HUES48 (cell line): ENCODE measurements around the gene GSTP1.
"Not testable (repeated sequence)": the region's sequence is repeated elsewhere in the genome, so short reads cannot be mapped to it uniquely, and the experiment has no call there.

Experiments
- H3K27ac ChIP-seq: one replicate; pipeline ENCODE4 v1.7.0; 2013; ENCODE audit warnings: low read depth, low read length, inconsistent platforms
- H3K27me3 ChIP-seq: 2 replicates; pipeline ENCODE4 v1.6.1; 2013; ENCODE audit warnings: mild to moderate bottlenecking, low read length; ENCODE audit not compliant: control insufficient read depth, insufficient read depth
- H3K36me3 ChIP-seq: 2 replicates; pipeline ENCODE4 v1.6.1; 2013; ENCODE audit warnings: low read length; ENCODE audit not compliant: control insufficient read depth, insufficient read depth
- H3K4me1 ChIP-seq: 2 replicates; pipeline ENCODE4 v1.6.1; 2013; ENCODE audit warnings: mild to moderate bottlenecking, low read length; ENCODE audit not compliant: control insufficient read depth, insufficient read depth
- H3K4me3 ChIP-seq: 2 replicates; pipeline ENCODE4 v1.5.1; 2013; ENCODE audit warnings: mild to moderate bottlenecking, low read depth, low read length
- H3K9ac ChIP-seq: 2 replicates; pipeline ENCODE4 v1.6.1; 2013; ENCODE audit warnings: mild to moderate bottlenecking, low read depth, low read length, moderate library complexity
- H3K9me3 ChIP-seq: 2 replicates; pipeline ENCODE4 v1.6.1; 2013; ENCODE audit warnings: low read length; ENCODE audit not compliant: control insufficient read depth, insufficient read depth

The GSTP1 gene

DNA sequence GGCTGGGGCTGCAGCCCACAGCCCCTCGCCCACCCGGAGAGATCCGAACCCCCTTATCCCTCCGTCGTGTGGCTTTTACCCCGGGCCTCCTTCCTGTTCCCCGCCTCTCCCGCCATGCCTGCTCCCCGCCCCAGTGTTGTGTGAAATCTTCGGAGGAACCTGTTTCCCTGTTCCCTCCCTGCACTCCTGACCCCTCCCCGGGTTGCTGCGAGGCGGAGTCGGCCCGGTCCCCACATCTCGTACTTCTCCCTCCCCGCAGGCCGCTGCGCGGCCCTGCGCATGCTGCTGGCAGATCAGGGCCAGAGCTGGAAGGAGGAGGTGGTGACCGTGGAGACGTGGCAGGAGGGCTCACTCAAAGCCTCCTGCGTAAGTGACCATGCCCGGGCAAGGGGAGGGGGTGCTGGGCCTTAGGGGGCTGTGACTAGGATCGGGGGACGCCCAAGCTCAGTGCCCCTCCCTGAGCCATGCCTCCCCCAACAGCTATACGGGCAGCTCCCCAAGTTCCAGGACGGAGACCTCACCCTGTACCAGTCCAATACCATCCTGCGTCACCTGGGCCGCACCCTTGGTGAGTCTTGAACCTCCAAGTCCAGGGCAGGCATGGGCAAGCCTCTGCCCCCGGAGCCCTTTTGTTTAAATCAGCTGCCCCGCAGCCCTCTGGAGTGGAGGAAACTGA lies 731 bp downstream of the GSTP1 start:
- H3K9me3 ChIP-seq, result no peaks in the 10 kb centered on the region
- peaks cover 44% of the 10 kb centered on the region for H3K36me3 ChIP-seq
- peaks cover 33% of the 10 kb centered on the region for H3K4me1 ChIP-seq
- peak overlapping the region; percentile 92 for H3K27ac ChIP-seq
- no peaks in the 10 kb centered on the region; the same call in 1 of the 2 replicates for H3K27me3 ChIP-seq
- peak overlapping the region; percentile 91 for H3K9ac ChIP-seq
- peak overlapping the region; percentile 87 for H3K4me3 ChIP-seq

DNA sequence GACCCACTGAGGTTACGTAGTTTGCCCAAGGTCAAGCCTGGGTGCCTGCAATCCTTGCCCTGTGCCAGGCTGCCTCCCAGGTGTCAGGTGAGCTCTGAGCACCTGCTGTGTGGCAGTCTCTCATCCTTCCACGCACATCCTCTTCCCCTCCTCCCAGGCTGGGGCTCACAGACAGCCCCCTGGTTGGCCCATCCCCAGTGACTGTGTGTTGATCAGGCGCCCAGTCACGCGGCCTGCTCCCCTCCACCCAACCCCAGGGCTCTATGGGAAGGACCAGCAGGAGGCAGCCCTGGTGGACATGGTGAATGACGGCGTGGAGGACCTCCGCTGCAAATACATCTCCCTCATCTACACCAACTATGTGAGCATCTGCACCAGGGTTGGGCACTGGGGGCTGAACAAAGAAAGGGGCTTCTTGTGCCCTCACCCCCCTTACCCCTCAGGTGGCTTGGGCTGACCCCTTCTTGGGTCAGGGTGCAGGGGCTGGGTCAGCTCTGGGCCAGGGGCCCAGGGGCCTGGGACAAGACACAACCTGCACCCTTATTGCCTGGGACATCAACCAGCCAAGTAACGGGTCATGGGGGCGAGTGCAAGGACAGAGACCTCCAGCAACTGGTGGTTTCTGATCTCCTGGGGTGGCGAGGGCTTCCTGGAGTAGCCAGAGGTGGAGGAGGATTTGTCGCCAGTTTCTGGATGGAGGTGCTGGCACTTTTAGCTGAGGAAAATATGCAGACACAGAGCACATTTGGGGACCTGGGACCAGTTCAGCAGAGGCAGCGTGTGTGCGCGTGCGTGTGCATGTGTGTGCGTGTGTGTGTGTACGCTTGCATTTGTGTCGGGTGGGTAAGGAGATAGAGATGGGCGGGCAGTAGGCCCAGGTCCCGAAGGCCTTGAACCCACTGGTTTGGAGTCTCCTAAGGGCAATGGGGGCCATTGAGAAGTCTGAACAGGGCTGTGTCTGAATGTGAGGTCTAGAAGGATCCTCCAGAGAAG lies 1.6 kb downstream of the GSTP1 start:
- Histone ChIP-seq H3K4me3 (peak overlapping the region; percentile 87), H3K9ac (peak overlapping the region; percentile 91), H3K27me3 (no peaks in the 10 kb centered on the region), H3K4me1 (peaks cover 33% of the 10 kb centered on the region), H3K36me3 (peaks cover 44% of the 10 kb centered on the region), H3K9me3 (no peaks in the 10 kb centered on the region), H3K27ac (peak overlapping the region; percentile 92)

DNA sequence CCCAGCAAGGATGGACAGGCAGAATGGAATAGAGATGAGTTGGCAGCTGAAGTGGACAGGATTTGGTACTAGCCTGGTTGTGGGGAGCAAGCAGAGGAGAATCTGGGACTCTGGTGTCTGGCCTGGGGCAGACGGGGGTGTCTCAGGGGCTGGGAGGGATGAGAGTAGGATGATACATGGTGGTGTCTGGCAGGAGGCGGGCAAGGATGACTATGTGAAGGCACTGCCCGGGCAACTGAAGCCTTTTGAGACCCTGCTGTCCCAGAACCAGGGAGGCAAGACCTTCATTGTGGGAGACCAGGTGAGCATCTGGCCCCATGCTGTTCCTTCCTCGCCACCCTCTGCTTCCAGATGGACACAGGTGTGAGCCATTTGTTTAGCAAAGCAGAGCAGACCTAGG lies 2.3 kb downstream of the GSTP1 start:
- Histone ChIP-seq H3K36me3 (peaks cover 44% of the 10 kb centered on the region), H3K27ac (no peak overlapping the region)

DNA sequence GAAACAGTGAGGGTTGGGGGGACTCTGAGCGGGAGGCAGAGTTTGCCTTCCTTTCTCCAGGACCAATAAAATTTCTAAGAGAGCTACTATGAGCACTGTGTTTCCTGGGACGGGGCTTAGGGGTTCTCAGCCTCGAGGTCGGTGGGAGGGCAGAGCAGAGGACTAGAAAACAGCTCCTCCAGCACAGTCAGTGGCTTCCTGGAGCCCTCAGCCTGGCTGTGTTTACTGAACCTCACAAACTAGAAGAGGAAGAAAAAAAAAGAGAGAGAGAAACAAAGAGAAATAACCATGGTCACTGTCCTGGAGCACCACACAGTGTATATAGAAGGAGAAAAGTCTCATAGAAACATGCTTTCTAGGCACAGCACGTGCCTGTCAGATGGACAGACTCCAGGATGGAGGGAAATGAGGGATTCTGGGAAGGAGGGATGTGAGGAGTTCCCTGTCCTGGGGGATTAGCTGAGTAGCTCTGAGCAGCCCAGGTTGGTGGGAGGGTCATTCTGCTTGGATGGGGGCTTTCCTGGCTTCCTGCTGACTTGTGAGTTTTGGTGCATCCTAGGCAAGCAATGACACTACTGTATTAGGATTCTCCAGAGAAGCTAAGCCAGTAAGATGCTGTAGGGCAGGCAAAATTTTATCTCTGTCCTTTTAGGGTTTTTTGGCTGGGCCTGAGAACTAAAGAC lies 3.1 kb downstream of the GSTP1 start:
- Histone ChIP-seq H3K9ac (no peak overlapping the region), H3K36me3 (peaks cover 44% of the 10 kb centered on the region), H3K9me3 (no peaks in the 10 kb centered on the region), H3K27ac (no peak overlapping the region), H3K4me3 (no peak overlapping the region), H3K27me3 (no peaks in the 10 kb centered on the region), H3K4me1 (peaks cover 23% of the 10 kb centered on the region)

More for the DNA sequence above, 2.3 kb downstream of the GSTP1 start:
- Histone ChIP-seq H3K9me3 (no peaks in the 10 kb centered on the region), H3K9ac (no peak overlapping the region), H3K4me1 (peaks cover 29% of the 10 kb centered on the region), H3K4me3 (0 out of 2 replicates have a peak overlapping the region, but pooled peaks have one; percentile 87), H3K27me3 (no peaks in the 10 kb centered on the region)

DNA sequence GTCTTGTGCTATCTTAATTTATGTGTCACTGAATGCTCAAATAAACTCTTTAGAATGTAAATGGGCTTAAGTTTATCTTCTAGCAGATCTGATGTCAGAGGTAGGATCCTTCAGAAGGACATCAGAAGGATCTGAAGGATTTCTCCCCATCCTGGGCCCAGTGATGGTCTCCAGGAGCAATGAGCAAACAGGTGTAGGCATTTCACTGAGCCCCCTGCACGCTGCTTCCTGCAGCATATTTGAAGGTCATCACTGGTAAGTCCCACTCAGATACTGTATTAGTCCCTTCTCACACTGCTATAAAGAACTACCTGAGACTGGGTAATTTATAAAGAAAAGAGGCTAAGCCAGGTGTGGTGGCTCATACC lies 4.5 kb downstream of the GSTP1 start:
- H3K9me3 ChIP-seq, result no peaks in the 10 kb centered on the region
- no peak overlapping the region for H3K27ac ChIP-seq
- H3K36me3 ChIP-seq, result peaks cover 44% of the 10 kb centered on the region
- H3K9ac ChIP-seq, result no peak overlapping the region
- H3K4me1 ChIP-seq, result peaks cover 11% of the 10 kb centered on the region
- H3K27me3 ChIP-seq, result no peaks in the 10 kb centered on the region
- no peak overlapping the region for H3K4me3 ChIP-seq

DNA sequence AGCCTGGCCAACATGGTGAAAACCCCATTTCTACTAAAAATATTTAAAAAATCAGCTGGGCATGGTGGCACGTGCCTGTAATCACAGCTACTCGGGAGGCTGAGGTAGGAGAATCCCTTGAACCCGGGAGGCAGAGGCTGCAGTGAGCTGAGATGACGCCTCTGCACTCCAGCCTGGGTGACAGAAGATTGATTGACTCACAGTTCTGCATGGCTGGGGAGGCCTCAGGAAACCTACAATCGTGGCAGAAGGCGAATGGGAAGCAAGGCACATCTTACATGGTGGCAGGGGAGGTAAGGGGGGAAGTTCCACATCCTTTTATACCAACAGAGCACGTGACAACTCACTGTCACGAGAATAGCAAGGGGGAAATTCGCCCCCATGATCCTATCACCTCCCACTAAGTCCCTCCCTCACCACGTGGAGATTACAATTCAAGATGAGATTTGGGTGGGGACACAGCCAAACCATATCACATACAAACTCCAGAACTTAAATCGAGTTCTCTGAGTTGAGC lies 5.3 kb downstream of the GSTP1 start:
- not testable (repeated sequence) for H3K4me3 ChIP-seq, H3K27ac ChIP-seq, H3K9me3 ChIP-seq, H3K27me3 ChIP-seq, H3K9ac ChIP-seq
- Histone ChIP-seq H3K36me3 (peaks cover 44% of the 10 kb centered on the region), H3K4me1 (peaks cover 11% of the 10 kb centered on the region)

DNA sequence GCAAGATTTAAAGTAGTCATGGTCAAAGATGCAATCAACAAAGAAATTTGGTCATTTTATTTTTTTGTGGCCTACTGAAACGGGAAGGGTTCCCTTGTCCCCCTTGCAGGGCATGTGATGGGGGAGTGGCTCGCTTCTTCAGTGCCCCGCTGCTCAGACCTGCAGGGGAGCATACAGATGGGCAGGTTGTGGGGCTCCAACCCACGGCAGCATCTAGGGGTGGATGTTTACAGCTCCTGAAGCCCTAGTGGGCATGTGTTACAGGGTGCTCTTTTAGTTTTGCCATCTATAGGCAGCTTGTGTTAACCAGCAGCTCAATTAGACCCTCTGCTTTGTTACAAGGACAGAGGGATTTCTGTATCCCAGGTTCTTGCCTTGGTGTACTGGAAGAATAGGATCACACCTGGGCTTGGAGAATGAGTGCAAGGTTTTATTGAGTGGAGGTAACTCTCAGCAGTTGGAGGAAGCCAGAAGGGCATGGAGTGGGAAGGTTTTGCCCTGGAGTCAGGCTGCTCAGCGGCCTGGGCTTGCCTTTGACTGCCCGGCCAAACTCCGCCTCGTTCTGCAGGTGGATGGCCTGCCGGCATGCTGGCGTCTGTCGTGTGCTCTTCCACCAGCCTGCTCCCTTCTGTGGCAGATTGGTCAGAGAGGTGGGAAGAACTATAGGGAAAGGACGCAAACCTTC lies 9.4 kb downstream of the GSTP1 start:
- Histone ChIP-seq H3K9ac (no peak overlapping the region), H3K27me3 (no peaks in the 10 kb centered on the region), H3K9me3 (0 out of 2 replicates have a peak, but pooled peaks cover 4% of the 10 kb centered on the region), H3K4me1 (no peaks in the 10 kb centered on the region), H3K4me3 (no peak overlapping the region), H3K27ac (no peak overlapping the region), H3K36me3 (peaks cover 8% of the 10 kb centered on the region; the same call in 1 of the 2 replicates)

DNA sequence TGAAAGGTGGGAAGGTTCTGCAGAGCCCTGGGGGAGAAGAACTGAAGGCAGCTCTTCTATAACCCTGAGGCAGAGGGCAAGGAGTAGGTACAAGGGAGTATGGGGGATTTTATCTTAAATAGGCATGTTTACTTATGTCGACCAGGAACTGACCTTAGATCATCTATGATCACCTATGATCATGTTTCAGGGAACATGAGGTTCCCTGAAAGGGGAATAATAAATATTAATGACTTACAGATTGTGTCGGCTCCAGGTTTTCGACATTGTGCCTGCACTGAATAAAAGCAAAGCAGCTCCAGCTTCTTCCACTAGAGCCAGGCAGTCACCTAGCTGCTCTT lies 9.9 kb downstream of the GSTP1 start:
- no peaks in the 10 kb centered on the region for H3K4me1 ChIP-seq
- no peaks in the 10 kb centered on the region for H3K27me3 ChIP-seq
- no peak overlapping the region for H3K9ac ChIP-seq
- no peak overlapping the region for H3K27ac ChIP-seq
- H3K4me3 ChIP-seq, result no peak overlapping the region
- 0 out of 2 replicates have a peak, but pooled peaks cover 4% of the 10 kb centered on the region for H3K9me3 ChIP-seq
- peaks cover 5% of the 10 kb centered on the region; the same call in 1 of the 2 replicates for H3K36me3 ChIP-seq

DNA sequence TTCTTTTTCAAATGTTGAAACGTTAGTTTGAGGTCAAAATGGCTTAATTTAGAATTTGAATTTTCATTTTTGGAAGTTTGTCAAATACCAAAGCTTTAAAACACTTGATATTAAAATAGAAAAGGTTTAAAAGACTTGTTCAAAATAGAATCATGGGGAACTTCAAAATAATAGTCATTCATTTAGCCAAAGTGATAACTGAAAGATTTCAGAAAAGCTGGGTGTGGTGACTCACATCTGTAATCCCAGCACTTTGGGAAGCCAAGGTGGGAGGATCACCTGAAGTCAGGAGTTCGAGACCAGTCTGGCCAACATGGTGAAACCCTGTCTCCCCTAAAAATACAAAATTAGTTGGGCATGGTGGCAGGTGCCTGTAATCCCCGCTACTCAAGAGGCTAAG lies 10.9 kb downstream of the GSTP1 start:
- Histone ChIP-seq H3K4me1 (no peaks in the 10 kb centered on the region), H3K36me3 (no peaks in the 10 kb centered on the region), H3K9me3 (0 out of 2 replicates have a peak, but pooled peaks cover 4% of the 10 kb centered on the region), H3K27ac (no peak overlapping the region), H3K4me3 (no peak overlapping the region), H3K9ac (no peak overlapping the region), H3K27me3 (no peaks in the 10 kb centered on the region)

DNA sequence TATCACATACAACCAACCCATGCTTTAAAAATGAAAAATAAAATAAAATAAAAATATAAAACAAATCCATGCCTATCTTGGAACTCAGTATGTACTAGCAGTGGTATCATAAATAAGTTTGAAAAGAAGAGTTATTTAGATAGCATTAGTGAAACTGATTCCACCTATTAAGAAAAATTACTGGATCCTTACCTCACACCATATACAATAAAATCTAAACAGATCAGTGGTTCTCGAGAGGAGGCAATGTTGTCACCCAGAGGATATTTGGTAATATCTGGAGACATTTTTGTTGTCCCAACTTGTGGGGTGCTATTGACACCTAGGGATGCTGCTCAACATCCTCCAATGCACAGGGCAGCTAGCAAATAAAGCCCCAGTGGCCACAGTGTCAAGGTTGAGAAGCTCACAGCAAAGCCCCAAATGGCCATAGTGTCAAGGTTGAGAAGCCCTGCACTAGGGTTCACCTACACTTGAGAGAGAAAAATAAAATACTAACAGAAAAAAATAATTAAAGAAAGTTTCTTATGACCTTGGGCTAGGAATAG lies 13.2 kb downstream of the GSTP1 start:
- H3K27ac ChIP-seq, result no peak overlapping the region
- no peak overlapping the region for H3K4me3 ChIP-seq
- no peak overlapping the region for H3K9ac ChIP-seq
- 0 out of 2 replicates have a peak, but pooled peaks cover 4% of the 10 kb centered on the region for H3K9me3 ChIP-seq
- H3K4me1 ChIP-seq, result no peaks in the 10 kb centered on the region
- no peaks in the 10 kb centered on the region for H3K36me3 ChIP-seq
- no peaks in the 10 kb centered on the region for H3K27me3 ChIP-seq
